ENCODE measurements around the gene ADSS2. TPM values are rescaled to one million over a fixed set of nuclear protein-coding genes. Genes with fewer than 3 reads are reported as not detected.

The ADSS2 gene
- total RNA-seq, 1 experiment from 2014 or later, result 46.2 TPM

- no peaks in the 10 kb centered on the region for H3K79me2 ChIP-seq (ENCODE audit: insufficient read depth, low read length)
- no peak overlapping the region for H3K4me3 ChIP-seq (replicated peaks in 1 of 2; ENCODE audit: low read depth in 1 of 2, low read length in 2 of 2)
- no TSS peak for BruUV-seq (replicated peaks)
- no peak overlapping the region for H3K27ac ChIP-seq (ENCODE audit: low read depth, low read length)
- no peaks in the 10 kb centered on the region for H3K27me3 ChIP-seq (ENCODE audit: insufficient read depth, low read length)
- ChIA-PET POLR2A (no interaction called here), RAD21 (ENCODE audit: low non-redundant PET in 1 of 2, low total read pairs in 2 of 2, uncharacterized antibody in 2 of 2, unreplicated experiment in 2 of 2) (no interaction called here), CTCF (no interaction called here)
- intact Hi-C loops (cut with micrococcal nuclease), result no loop called here
- no peaks in the 10 kb centered on the region for H3K9me2 ChIP-seq (ENCODE audit: insufficient read depth)
- no peak overlapping the region for H3K4me2 ChIP-seq (ENCODE audit: low read length)
- H4K20me1 ChIP-seq (ENCODE audit: insufficient read depth), result no peaks in the 10 kb centered on the region
- TF ChIP-seq SRF (IDR thresholded peaks at IDR 0.05; ENCODE audit: low read depth) (no peak), ZBTB33 (IDR thresholded peaks at IDR 0.05; ENCODE audit: extremely low read depth, insufficient replicate concordance, low read length) (no peak), EGR1 (IDR thresholded peaks at IDR 0.05; ENCODE audit: low read depth) (no peak), SIN3A (IDR thresholded peaks at IDR 0.05; ENCODE audit: low read depth) (no peak)
- H3K9ac ChIP-seq (ENCODE audit: low read length), result no peak overlapping the region
- peaks cover 8 to 9% of the 10 kb centered on the region in 2 experiments for H3K36me3 ChIP-seq (ENCODE audit: control insufficient read depth in 1 of 2, insufficient read depth in 2 of 2, low read length in 2 of 2)
- no peak for DNase-seq (ENCODE audit: low read depth, low spot score)
- no peak for ATAC-seq
- H2AFZ ChIP-seq (ENCODE audit: low read depth, low read length, poor library complexity, severe bottlenecking), result no peak overlapping the region
- H3K4me1 ChIP-seq (ENCODE audit: control insufficient read depth in 1 of 2, insufficient read depth in 2 of 2, low read length in 2 of 2), result no peaks in the 10 kb centered on the region
- no peaks in the 10 kb centered on the region for H3K9me3 ChIP-seq (ENCODE audit: control insufficient read depth in 1 of 2, insufficient read depth in 1 of 2, low read depth in 1 of 2, low read length in 2 of 2)
Measured at GRCh38 chr1:244427647-244428046, 24.1 kb downstream of the ADSS2 start.

- Histone ChIP-seq H4K20me1 (ENCODE audit: insufficient read depth) (no peaks in the 10 kb centered on the region), H3K4me1 (ENCODE audit: control insufficient read depth in 1 of 2, insufficient read depth in 2 of 2, low read length in 2 of 2) (no peaks in the 10 kb centered on the region), H3K9ac (ENCODE audit: low read length) (no peak overlapping the region), H3K36me3 (ENCODE audit: control insufficient read depth in 1 of 2, insufficient read depth in 2 of 2, low read length in 2 of 2) (peaks cover 4 to 15% of the 10 kb centered on the region in 2 experiments; a peak in 3 of 4 replicates), H3K79me2 (ENCODE audit: insufficient read depth, low read length) (no peaks in the 10 kb centered on the region), H2AFZ (ENCODE audit: low read depth, low read length, poor library complexity, severe bottlenecking) (no peak overlapping the region), H3K4me3 (replicated peaks in 1 of 2; ENCODE audit: low read depth in 1 of 2, low read length in 2 of 2) (no peak overlapping the region), H3K9me3 (ENCODE audit: control insufficient read depth in 1 of 2, insufficient read depth in 1 of 2, low read depth in 1 of 2, low read length in 2 of 2) (no peaks in the 10 kb centered on the region), H3K4me2 (ENCODE audit: low read length) (no peak overlapping the region), H3K9me2 (ENCODE audit: insufficient read depth) (no peaks in the 10 kb centered on the region), H3K27ac (ENCODE audit: low read depth, low read length) (no peak overlapping the region), H3K27me3 (ENCODE audit: insufficient read depth, low read length) (no peaks in the 10 kb centered on the region)
- BruUV-seq (replicated peaks), result no TSS peak
- RAD21 ChIA-PET (ENCODE audit: low non-redundant PET in 1 of 2, low total read pairs in 2 of 2, uncharacterized antibody in 2 of 2, unreplicated experiment in 2 of 2), result no interaction called here
- CTCF ChIA-PET, result no interaction called here
- ATAC-seq (no peak), DNase-seq (ENCODE audit: low read depth, low spot score) (no peak)
- intact Hi-C loops (cut with micrococcal nuclease), result no loop called here
- POLR2A ChIA-PET, result no interaction called here
- TF ChIP-seq ZBTB33 (IDR thresholded peaks at IDR 0.05; ENCODE audit: extremely low read depth, insufficient replicate concordance, low read length) (no peak), REST (IDR thresholded peaks at IDR 0.05; ENCODE audit: low read depth) (no peak), ZNF274 (IDR thresholded peaks at IDR 0.05; ENCODE audit: low read depth, low read length) (no peak), SIN3A (IDR thresholded peaks at IDR 0.05; ENCODE audit: low read depth) (no peak), MAX (IDR thresholded peaks at IDR 0.05) (no peak)
Measured at GRCh38 chr1:244424649-244425334, 26.9 kb downstream of the ADSS2 start.

Measured in HCT116 (cell line).